Common myeloid progenitor, CD34-positive (primary cell): ENCODE measurements around the gene CNTFR.

Experiments used
- CTCF ChIA-PET: fragments of 350-600 bp; sonication (Branson Sonifier 250); formaldehyde crosslinking; loops from one replicate; lab custom pipeline; 2021; ENCODE audit warnings: antibody characterized with exemption; lab: Charles Lee
- POLR2A ChIA-PET: fragments of 350-600 bp; sonication (Branson Sonifier 250); formaldehyde crosslinking; loops from one replicate; lab custom pipeline; 2021; ENCODE audit warnings: antibody characterized with exemption; lab: Charles Lee
- DNase-seq, 3 donors: peaks; one replicate each; pipeline versions ENCODE4 v3.0.0 to v3.0.0-alpha.2; 2013
- H3K27ac ChIP-seq, 2 experiments: 1 replicate in 1 of 2; 2 replicates in 1 of 2; pipeline ENCODE4 v1.7.0; 2013; ENCODE audit warnings: inconsistent platforms in 2 of 2, low read length in 2 of 2, mild to moderate bottlenecking in 2 of 2, low read depth in 1 of 2, moderate library complexity in 1 of 2; ENCODE audit not compliant: severe bottlenecking in 2 of 2, insufficient read depth in 1 of 2, poor library complexity in 1 of 2
- H3K27me3 ChIP-seq, 5 experiments: replicated peaks in 2 of 5; 1 replicate in 3 of 5; 2 replicates in 2 of 5; pipeline versions ENCODE4 v1.6.1 to v1.7.0; 2013; ENCODE audit warnings: low read length in 4 of 5, mild to moderate bottlenecking in 2 of 5, moderate library complexity in 2 of 5, inconsistent platforms in 1 of 5; ENCODE audit not compliant: insufficient read depth in 5 of 5, control insufficient read depth in 4 of 5
- H3K36me3 ChIP-seq, 4 experiments: 1 replicate in 2 of 4; 2 replicates in 2 of 4; pipeline versions ENCODE4 v1.6.1 to v1.7.0; 2013; ENCODE audit warnings: low read length in 3 of 4, control low read depth in 1 of 4, mild to moderate bottlenecking in 1 of 4; ENCODE audit not compliant: control insufficient read depth in 4 of 4, insufficient read depth in 4 of 4
- H3K4me1 ChIP-seq, 4 experiments: 1 replicate in 3 of 4; 2 replicates in 1 of 4; pipeline versions ENCODE4 v1.6.1 to v1.7.1; 2013; ENCODE audit warnings: low read length in 3 of 4, mild to moderate bottlenecking in 3 of 4, control low read depth in 1 of 4, inconsistent platforms in 1 of 4, moderate library complexity in 1 of 4; ENCODE audit not compliant: control insufficient read depth in 4 of 4, insufficient read depth in 4 of 4; ENCODE audit errors: control extremely low read depth in 1 of 4
- H3K4me3 ChIP-seq, 7 experiments: 1 replicate in 4 of 7; 2 replicates in 3 of 7; pipeline versions ENCODE4 v1.5.1 to v1.7.0; 2013; ENCODE audit warnings: mild to moderate bottlenecking in 7 of 7, low read length in 6 of 7, moderate library complexity in 6 of 7, inconsistent platforms in 2 of 7, low read depth in 2 of 7, control low read depth in 1 of 7; ENCODE audit not compliant: insufficient read depth in 4 of 7, control insufficient read depth in 1 of 7; ENCODE audit errors: extremely low read depth in 1 of 7
- H3K9me3 ChIP-seq, 5 experiments: 1 replicate in 4 of 5; 2 replicates in 1 of 5; pipeline versions ENCODE4 v1.6.1 to v1.7.1; 2013; ENCODE audit warnings: low read length in 4 of 5, mild to moderate bottlenecking in 2 of 5, inconsistent platforms in 1 of 5, low read depth in 1 of 5, moderate library complexity in 1 of 5; ENCODE audit not compliant: control insufficient read depth in 4 of 5, insufficient read depth in 2 of 5; ENCODE audit errors: control extremely low read depth in 1 of 5
- WGBS: methylation state at CpG from one replicate; pipeline ENCODE4 v1.1.5; 2013; ENCODE audit not compliant: insufficient coverage; 5-methylcytosine and 5-hydroxymethylcytosine counted together

CNTFR gene

DNA sequence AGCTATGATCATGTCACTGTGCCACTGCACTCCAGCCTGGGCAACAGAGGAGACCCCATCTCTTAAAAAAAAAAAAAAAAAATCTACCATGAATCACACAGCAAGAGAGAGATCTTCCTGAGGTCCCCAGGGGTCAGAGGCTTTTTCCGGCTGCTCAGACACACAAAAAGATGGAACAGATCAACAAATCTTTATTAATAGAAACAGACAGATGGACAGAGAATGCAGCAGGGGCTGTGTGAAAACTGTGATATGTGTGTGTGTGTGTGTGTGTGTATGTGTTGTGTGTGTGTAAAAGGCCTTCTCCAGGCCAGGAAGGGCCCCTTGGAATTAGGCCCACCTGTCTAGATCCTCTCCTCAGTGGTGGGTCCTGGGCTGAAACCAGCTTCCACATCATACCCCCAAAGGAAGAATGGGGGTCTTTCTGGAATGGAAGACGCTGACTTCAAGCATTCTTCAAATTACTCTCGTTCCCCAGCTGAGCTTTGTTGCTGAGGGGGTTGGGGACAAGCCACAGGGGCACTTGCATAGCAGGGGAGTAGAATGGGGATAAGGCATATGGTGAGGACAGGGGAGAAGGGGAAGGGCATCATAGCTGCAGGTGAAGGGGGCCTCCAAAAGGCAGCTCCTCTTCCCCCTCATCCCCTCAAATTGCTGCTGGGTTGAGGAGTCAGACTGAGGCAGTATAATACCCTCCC lies 45.2 kb upstream of the CNTFR start:
- CTCF ChIA-PET, result interaction anchor here (0.7 to 10.7 kb wide), 23 partner anchors 11 to 231 kb away, joined by 3 to 293 read pairs (median 4); partner anchors contain the start of genes CCL27, DCTN3, GALT and RPP25L
- POLR2A ChIA-PET, result interaction anchor here (0.6 kb wide), 1 partner anchor 15 kb away, joined by 3 read pairs; no protein-coding TSS in a partner anchor
- peaks cover 2 to 24% (median 21%) of the 10 kb centered on the region in 4 experiments for H3K4me1 ChIP-seq
- DNase-seq, result no peak
- WGBS, result no CpG with 5 or more reads among the region's 3 CpGs
- peaks cover 0 to 19% (median 6%) of the 10 kb centered on the region in 5 experiments for H3K27me3 ChIP-seq
- H3K9me3 ChIP-seq, result no peaks in the 10 kb centered on the region
- H3K36me3 ChIP-seq, result peaks cover 0 to 17% (median 10%) of the 10 kb centered on the region in 4 experiments
- H3K27ac ChIP-seq, result no peak overlapping the region
- H3K4me3 ChIP-seq, result no peak overlapping the region

DNA sequence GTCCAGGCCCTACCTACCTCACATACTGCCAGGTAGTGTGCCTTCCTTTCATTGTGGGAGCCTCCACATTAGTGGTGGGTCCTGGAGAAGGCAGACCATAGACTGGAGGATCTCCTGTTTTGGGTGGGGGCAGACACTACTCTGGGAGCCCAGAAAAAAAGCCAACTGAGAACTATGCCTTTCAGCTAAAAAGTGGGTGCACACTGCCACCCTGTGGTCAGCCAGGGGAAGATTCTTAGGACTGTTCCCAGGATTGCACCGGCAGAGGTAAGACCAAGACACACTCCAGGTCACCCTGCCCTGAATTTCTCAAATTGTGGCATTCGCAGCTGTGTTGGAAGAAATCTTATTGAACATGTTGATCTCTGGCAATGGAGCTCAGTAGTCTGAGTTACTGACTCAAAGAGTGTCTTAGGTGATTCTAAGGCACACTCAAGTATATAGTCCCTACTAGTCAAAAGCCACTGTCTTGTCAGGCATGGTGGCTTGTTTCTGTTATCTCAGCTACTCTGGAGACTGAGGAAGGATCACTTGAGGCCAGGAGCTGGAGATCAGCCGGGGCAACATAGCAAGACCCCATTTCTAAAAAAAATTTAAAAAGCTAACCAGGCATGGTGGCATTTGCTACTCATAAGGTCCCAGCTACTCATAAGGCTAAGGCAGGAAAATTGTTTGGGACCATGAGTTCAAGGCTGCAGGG lies 44.5 kb upstream of the CNTFR start:
- Histone ChIP-seq H3K27ac (no peak overlapping the region), H3K27me3 (peaks cover 0 to 26% (median 10%) of the 10 kb centered on the region in 5 experiments), H3K9me3 (no peaks in the 10 kb centered on the region), H3K36me3 (peaks cover 0 to 17% (median 10%) of the 10 kb centered on the region in 4 experiments), H3K4me1 (peaks cover 2 to 29% (median 22%) of the 10 kb centered on the region in 4 experiments), H3K4me3 (no peak overlapping the region)
- WGBS, result 27% methylated on average over 3 of the region's 3 CpGs
- peak; percentile 66 to 82 (median 72) for DNase-seq
- CTCF ChIA-PET, result interaction anchor here (0.5 to 10.7 kb wide), 23 partner anchors 11 to 230 kb away, joined by 3 to 293 read pairs (median 3); partner anchors contain the start of genes DCTN3, GALT and RPP25L
- POLR2A ChIA-PET, result no interaction called here

DNA sequence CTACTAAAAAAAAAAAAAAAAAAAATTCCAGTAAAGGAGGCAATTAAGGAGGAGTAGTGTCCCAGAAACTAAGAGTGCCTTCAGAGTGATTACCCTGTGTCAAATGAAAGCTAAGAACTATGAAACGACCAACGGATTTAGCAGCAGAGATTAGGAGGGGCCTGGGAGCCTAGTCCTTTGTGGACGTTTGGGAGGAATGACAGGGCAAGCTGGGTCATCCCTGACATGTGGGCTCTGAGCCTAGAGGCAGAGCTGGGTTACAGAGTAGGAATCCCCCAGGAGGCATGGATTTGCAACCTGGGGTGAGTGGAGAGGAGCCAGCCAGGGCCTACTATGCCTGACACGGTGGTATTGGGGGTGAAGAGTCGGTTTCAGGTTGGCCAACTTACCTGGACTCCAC lies 43.6 kb upstream of the CNTFR start:
- Histone ChIP-seq H3K9me3 (no peaks in the 10 kb centered on the region), H3K27me3 (peaks cover 5 to 33% (median 15%) of the 10 kb centered on the region in 5 experiments), H3K36me3 (peaks cover 0 to 17% (median 10%) of the 10 kb centered on the region in 4 experiments), H3K4me1 (peaks cover 1 to 33% (median 25%) of the 10 kb centered on the region in 4 experiments), H3K27ac (no peak overlapping the region), H3K4me3 (no peak overlapping the region)
- DNase-seq, result no peak
- ChIA-PET POLR2A (interaction anchor here (0.6 kb wide), 1 partner anchor 42 kb away, joined by 4 read pairs; no protein-coding TSS in a partner anchor), CTCF (interaction anchor here (0.6 to 10.7 kb wide), 13 partner anchors 10 to 197 kb away, joined by 3 to 293 read pairs (median 4); partner anchors contain the start of genes DCTN3, GALT and RPP25L)
- 92% methylated on average over 2 of the region's 5 CpGs for WGBS

DNA sequence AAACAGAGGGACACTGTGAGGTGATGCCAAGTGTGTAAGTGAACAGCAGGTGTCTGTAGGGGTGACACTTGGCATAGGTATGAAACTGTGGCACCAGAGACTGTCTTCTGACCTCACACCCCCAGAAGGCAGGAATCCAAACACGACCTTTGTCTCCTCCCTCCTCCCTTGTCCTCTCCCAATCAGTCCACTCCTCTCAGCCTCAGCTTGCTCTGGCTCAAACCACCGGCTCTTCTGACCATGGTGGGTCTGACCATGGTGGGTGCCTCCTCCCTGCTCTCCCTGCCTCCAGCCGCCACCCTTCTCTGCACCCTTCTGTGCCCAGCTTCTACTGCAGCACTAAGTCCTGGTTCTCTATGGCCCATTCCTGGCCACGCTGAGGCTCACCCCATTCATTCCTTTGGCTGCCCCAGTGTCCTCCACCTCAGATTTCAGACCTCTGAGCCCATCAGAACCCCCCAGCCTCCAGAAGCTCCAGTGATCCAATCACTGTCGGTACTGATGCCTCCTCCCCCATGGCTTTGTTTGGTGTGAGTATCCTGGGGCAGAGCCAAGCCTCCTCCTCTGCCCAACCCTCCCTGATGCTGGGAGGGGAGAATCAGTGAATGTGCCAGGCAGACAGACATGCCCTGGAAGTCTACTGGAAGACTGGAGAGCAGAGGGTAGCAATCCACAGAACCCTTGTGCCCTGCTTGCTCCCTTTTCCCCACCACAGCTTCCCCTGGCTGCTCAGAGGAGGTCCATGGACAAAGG lies 41.1 kb upstream of the CNTFR start:
- Histone ChIP-seq H3K9me3 (no peaks in the 10 kb centered on the region), H3K4me3 (no peak overlapping the region), H3K27me3 (peaks cover 11 to 59% (median 33%) of the 10 kb centered on the region in 5 experiments), H3K27ac (no peak overlapping the region), H3K36me3 (peaks cover 0 to 12% (median 8%) of the 10 kb centered on the region in 4 experiments), H3K4me1 (peaks cover 0 to 14% (median 7%) of the 10 kb centered on the region in 4 experiments)
- 57% methylated on average over 5 of the region's 5 CpGs for WGBS
- CTCF ChIA-PET, result interaction anchor here (1.3 to 10.7 kb wide), 3 partner anchors 8 to 83 kb away, joined by 9 to 293 read pairs (median 82); partner anchors contain the start of genes DCTN3 and RPP25L
- DNase-seq, result no peak
- POLR2A ChIA-PET, result no interaction called here

DNA sequence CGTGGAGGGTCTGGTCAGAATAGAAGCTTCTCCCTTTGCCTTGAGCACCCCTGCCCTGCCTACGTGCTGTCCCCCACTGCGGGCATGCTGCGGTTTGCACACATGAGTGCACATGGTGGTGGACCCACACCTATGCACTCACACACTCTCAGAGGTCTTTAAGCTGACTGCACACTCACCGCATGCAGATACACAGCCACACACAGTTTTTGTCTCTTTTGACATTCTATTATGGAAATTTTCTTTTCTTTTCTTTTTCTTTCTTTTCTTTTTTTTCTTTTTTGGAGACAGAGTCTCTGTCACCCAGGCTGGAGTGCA lies 39.9 kb upstream of the CNTFR start:
- DNase-seq, result no peak
- Histone ChIP-seq H3K36me3 (peaks cover 0 to under 1% (median 0%) of the 10 kb centered on the region in 4 experiments), H3K27ac (no peak overlapping the region), H3K4me3 (peak overlapping the region in 2 of 7 experiments; percentile 66), H3K4me1 (peaks cover 0 to 14% (median 7%) of the 10 kb centered on the region in 4 experiments), H3K9me3 (no peaks in the 10 kb centered on the region), H3K27me3 (peaks cover 11 to 71% (median 35%) of the 10 kb centered on the region in 5 experiments)
- ChIA-PET CTCF (interaction anchor here (1.2 to 10.7 kb wide), 4 partner anchors 9 to 19 kb away, joined by 4 to 293 read pairs (median 6); partner anchors contain the start of genes DCTN3, RPP25L and SIGMAR1), POLR2A (no interaction called here)
- WGBS, result 31% methylated on average over 4 of the region's 5 CpGs

DNA sequence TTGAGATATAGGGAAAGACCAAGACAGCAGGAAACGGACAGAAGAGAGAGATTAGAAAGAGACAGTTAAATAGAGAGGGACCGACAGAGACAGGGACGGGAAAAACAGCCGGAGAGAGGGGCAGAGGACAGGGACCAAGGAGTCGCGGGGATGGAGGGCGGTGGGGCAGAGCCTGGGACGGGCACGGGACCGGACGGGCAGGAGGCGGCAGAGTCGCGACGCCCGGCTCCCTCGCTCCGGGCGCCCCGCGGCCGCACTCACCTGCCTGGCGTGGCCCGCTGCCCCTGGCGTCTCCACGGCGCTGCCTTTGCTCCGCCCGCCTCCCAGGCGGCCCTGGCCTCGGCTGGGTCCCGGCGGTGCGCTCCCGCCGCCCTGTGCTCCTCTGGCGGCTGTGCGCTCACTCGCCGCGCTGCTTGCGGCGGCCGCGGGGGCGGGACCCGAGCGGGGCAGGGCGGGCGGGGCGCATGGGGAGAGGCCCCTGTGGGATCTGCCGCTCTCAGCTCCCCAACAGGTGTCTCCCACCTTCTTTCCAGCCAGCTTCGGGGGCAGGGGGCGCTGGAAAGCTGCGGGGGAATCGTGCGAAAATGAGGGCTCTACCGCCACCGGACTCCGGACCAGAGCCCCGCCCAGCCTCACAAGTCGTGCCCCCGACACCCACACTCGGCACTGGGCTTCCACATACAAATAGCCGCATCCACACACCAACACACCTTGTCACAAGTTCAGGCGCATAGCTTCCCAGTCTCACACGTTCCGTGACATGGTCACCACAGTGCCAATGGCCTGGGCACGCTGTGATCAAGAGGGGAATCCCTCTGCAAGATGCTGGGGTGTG lies 39.3 kb upstream of the CNTFR start, which contains the start of gene ARID3C:
Gene ARID3C, minus strand, starts transcription at position 411 of the 835 bp plus-strand sequence. CDS start 1,052 bp downstream, outside the sequence.
- Histone ChIP-seq H3K36me3 (no peaks in the 10 kb centered on the region), H3K27ac (no peak within 1 kb of the TSS), H3K4me3 (peak within 1 kb of the TSS in 6 of 7 experiments; percentile 23 to 66 (median 46)), H3K27me3 (peaks cover 11 to 76% (median 39%) of the 10 kb centered on the region in 5 experiments), H3K9me3 (no peaks in the 10 kb centered on the region), H3K4me1 (peaks cover 0 to 19% (median 8%) of the 10 kb centered on the region in 4 experiments)
- CTCF ChIA-PET, result interaction anchor here (0.5 to 10.7 kb wide), 5 partner anchors 9 to 27 kb away, joined by 4 to 293 read pairs (median 5); partner anchors contain the start of genes DCTN3, RPP25L and SIGMAR1
- POLR2A ChIA-PET, result no interaction called here
- DNase-seq, result peak in 2 of 3 donors; percentile 33 to 42
- WGBS, result 2% methylated on average over 51 of the region's 69 CpGs
